Heart left ventricle (tissue), 16 donors: ENCODE data around the gene SSH2. TPM values are rescaled to one million over a fixed set of nuclear protein-coding genes. Genes with fewer than 3 reads are reported as not detected.
"Not testable (repeated sequence)": the region's sequence is repeated elsewhere in the genome, so short reads cannot be mapped to it uniquely, and the experiment has no call there.

Experiments
- ATAC-seq, 4 donors: fragments of 200-7000 bp; cut with Tn5 transposase; one replicate each; pipeline ENCODE4 v1.9.1; 2020 to 2022; ENCODE audit warnings: moderate library complexity in 4 of 4, mild to moderate bottlenecking in 3 of 4, moderate number of reproducible peaks in 1 of 4
- DNase-seq, 5 donors: peaks; one replicate each; pipeline ENCODE4 v3.0.0-alpha.2; 2020
- H3K27ac ChIP-seq, 12 donors: fragments of 200-600 bp; sonication (generic) in 4 of 12; one replicate each; pipeline versions ENCODE4 v1.5.0 to v1.8.0; 2016 to 2022; ENCODE audit warnings: mild to moderate bottlenecking in 2 of 12
- H3K27me3 ChIP-seq, 9 donors: fragments of 200-600 bp; sonication (generic) in 2 of 9; one replicate each; pipeline versions ENCODE4 v1.5.1 to v1.8.0; 2016 to 2022; ENCODE audit warnings: mild to moderate bottlenecking in 3 of 9
- H3K36me3 ChIP-seq, 9 donors: fragments of 200-600 bp; sonication (generic) in 2 of 9; one replicate each; pipeline versions ENCODE4 v1.5.0 to v1.8.0; 2018 to 2022; ENCODE audit warnings: mild to moderate bottlenecking in 2 of 9
- H3K4me1 ChIP-seq, 12 donors: fragments of 200-600 bp; sonication (generic) in 4 of 12; one replicate each; pipeline versions ENCODE4 v1.5.0 to v1.8.0; 2016 to 2022; ENCODE audit warnings: mild to moderate bottlenecking in 3 of 12
- H3K4me3 ChIP-seq, 12 donors: fragments of 200-600 bp; sonication (generic) in 4 of 12; one replicate each; pipeline versions ENCODE4 v1.5.0 to v1.8.0; 2017 to 2022; ENCODE audit warnings: mild to moderate bottlenecking in 9 of 12, moderate library complexity in 4 of 12
- H3K9me3 ChIP-seq, 12 donors: fragments of 200-600 bp; sonication (generic) in 4 of 12; one replicate each; pipeline versions ENCODE4 v1.5.0 to v1.8.0; 2016 to 2022; ENCODE audit warnings: mild to moderate bottlenecking in 1 of 12
- POLR2A ChIP-seq, 2 donors: fragments of 450-650 bp; IDR thresholded peaks; one replicate each; pipeline ENCODE4 v1.6.1; 2017; ENCODE audit warnings: antibody characterized with exemption in 2 of 2, mild to moderate bottlenecking in 2 of 2, moderate library complexity in 2 of 2
- WGBS, 4 donors: extraction: QIAGEN DNeasy Blood & Tissue Kit in 2 of 4; methylation state at CpG; one replicate each; pipeline versions ENCODE4 v1.1.5 to v1.1.7; 2013 to 2018; 5-methylcytosine and 5-hydroxymethylcytosine counted together
- intact Hi-C, 10 donors: fragments of 100-400 bp; cut with DNase I; formaldehyde crosslinking; loops; one replicate each; pipeline versions ENCODE4 v1.11.1 to v1.14.2; 2022
- polyA plus RNA-seq, 2 donors: library from polyadenylated mRNA; stranded (reverse); fragments of 200-250 nt; gene quantifications; one replicate each; pipeline ENCODE4 v1.2.3, GENCODE V29; 2013
- total RNA-seq, 9 donors: library from RNA; depleted of rRNA in 2 of 9; stranded (reverse); fragments of >200 nt in 2 of 9; fragmentation: NEBNext Ultra II Directional in 3 of 9; extraction: Animal tissue kit (Norgen Biotek cat#: 25700) in 3 of 9; gene quantifications; one replicate each; pipeline versions ENCODE4 v1.1.0 to v1.2.4, GENCODE V29; 2016 to 2023
- TF ChIP-seq, protein P1 (sequence below), 12 donors: fragments of 200-600 bp; sonication (generic) in 4 of 12; IDR thresholded peaks; one replicate each; pipeline versions ENCODE4 v1.5.0 to v1.8.0; 2018 to 2022; ENCODE audit warnings: antibody characterized with exemption in 12 of 12, mild to moderate bottlenecking in 5 of 12
- donor health status: ischemic (EF 13 %, LVEDD 7.1; RV severe dilation, severe dysfunction).
- donor health status: healthy with polysubstance abuse.
- donor health status: DM: no; HTN: yes; CAD: no.
- donor health status: DM: no; HTN: no; CAD: no.
- donor health status: ischemic (EF 25% LVEDD 6.9; RV normal size, moderate dysfunction).
- donor health status: ischemic (EF 25% LVEDD 5.7; RV mildly dilated, moderate dysfunction).
- donor health status: healthy.
- donor health status: DM: yes; HTN: yes; CAD: no.
- donor health status: ischemic (EF 35%, LVEDD 5.7; RV mildly dilated, moderate dysfunction).
- donor health status: nonischemic (EF 11% LVEDD 7.7; RV severe dilation, severe dysfunction).
- donor health status: DM: yes; HTN: yes; CAD: no.
- donor health status: PGD.
- donor health status: ischemic (EF 29% LVEDD 5.4; RV normal size, mild dysfunction).
- donor health status: nonischemic (EF 23%, LVEDD 6.1; RV moderate dilation, normal function).

SSH2 gene
- total and polyA plus RNA-seq, 11 donors: 20.8 to 46.7 (median 36.6) TPM

DNA sequence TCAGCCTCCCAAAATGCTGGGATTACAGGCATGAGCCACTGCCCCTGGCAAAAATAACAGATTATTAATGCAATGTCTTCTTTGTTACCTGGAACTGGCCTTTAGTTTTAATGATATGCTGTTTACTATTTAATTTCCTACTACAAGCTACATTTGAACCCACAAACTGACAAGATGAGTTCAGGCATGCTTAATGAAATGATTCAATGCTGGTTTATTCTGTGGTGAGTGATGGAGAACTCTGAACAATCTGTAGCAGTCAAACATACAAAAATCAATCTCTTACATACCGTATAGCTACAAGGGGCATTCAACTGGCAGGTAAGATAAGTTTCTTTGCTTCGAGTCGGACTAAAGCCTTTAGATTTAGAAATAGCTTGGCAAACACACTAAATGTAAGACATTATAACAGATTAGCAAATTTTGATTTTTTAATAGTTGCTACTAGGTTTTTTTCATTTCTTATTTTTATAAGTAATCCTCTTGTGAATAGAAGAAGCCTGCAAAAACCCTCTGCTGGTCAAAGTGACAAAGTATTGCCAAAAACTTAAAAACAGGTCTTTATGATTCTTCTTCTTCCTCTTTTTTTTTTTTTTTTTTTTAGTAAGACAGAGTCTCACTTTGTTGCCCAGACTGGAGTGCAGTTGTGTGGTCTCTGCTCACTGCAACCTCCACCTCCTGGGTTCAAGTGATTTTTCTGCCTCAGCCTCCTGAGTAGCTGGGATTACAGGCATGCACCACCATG lies 138.5 kb downstream of the SSH2 start:
- Histone ChIP-seq H3K27me3 (no peaks in the 10 kb centered on the region), H3K4me3 (no peak overlapping the region), H3K4me1 (peaks cover 0 to 26% (median 3%) of the 10 kb centered on the region in 12 donors), H3K9me3 (no peaks in the 10 kb centered on the region), H3K27ac (no peak overlapping the region), H3K36me3 (peaks cover 0 to 13% (median 0%) of the 10 kb centered on the region in 9 donors)
- intact Hi-C loops: no loop called here
- no peak for TF ChIP-seq POLR2A (IDR thresholded peaks at IDR 0.05)
- TF ChIP-seq, protein P1, sequence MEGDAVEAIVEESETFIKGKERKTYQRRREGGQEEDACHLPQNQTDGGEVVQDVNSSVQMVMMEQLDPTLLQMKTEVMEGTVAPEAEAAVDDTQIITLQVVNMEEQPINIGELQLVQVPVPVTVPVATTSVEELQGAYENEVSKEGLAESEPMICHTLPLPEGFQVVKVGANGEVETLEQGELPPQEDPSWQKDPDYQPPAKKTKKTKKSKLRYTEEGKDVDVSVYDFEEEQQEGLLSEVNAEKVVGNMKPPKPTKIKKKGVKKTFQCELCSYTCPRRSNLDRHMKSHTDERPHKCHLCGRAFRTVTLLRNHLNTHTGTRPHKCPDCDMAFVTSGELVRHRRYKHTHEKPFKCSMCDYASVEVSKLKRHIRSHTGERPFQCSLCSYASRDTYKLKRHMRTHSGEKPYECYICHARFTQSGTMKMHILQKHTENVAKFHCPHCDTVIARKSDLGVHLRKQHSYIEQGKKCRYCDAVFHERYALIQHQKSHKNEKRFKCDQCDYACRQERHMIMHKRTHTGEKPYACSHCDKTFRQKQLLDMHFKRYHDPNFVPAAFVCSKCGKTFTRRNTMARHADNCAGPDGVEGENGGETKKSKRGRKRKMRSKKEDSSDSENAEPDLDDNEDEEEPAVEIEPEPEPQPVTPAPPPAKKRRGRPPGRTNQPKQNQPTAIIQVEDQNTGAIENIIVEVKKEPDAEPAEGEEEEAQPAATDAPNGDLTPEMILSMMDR (IDR thresholded peaks at IDR 0.05): no peak
- no peak for DNase-seq
- ATAC-seq: no peak
- WGBS, 4 donors: 93 to 96% (median 95%) methylated on average over 3 of the region's 3 CpGs

DNA sequence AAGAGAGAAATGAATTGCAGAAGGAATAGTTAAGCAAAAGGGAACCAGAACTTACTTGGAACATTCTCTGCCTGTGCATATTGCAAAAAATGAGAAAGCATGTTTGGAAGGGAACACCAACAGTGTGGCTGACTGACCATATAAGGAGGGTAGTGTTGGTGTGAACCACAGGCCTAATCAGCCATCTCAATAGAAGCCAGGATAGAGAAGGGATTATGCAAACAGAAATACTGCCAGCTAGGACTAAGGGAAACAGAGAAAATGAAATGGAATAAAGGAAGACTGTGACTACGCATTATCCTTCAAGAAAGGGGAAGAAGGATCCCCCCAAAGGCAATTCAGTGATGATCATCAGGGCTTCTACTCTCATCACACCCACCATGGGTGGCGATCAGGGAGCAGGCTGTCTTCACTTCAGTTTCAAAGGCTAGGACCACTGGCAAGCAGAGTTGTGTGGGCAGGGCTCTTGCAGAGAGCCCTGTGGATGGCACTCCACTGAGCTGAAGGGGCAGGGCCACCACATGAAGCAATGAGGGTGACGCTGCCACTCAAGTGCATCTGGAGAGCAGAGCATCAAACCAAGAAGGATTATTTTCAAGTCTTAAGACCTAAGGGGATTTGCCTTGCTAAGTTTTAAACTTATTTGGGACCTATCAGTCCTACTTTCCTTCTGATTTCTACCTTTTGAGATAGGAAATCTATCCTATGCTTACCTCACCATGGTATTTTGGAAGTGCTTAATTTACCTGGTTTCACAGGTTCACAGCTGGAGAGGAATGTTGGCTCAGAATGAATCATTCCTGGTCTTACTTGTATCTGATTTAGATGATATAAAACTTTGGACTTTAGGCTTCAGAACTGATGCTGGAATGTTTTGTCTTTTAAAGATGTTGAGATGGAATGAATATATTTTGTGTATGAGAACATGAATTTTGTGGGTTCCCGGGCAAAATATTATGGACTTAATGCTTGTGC lies 140.5 kb downstream of the SSH2 start:
- intact Hi-C loops: no loop called here
- H3K27me3 ChIP-seq: no peaks in the 10 kb centered on the region
- H3K9me3 ChIP-seq: no peaks in the 10 kb centered on the region
- no peak for DNase-seq
- 91 to 96% (median 92%) methylated on average over 4 of the region's 4 CpGs for WGBS, 4 donors
- H3K4me1 ChIP-seq: peaks cover 0 to 40% (median 12%) of the 10 kb centered on the region in 12 donors
- H3K4me3 ChIP-seq: no peak overlapping the region
- H3K36me3 ChIP-seq: peaks cover 0 to 13% (median 0%) of the 10 kb centered on the region in 9 donors
- peak overlapping the region in 2 of 12 donors; percentile 47 to 66 for H3K27ac ChIP-seq
- ATAC-seq: peak; percentile 36 to 93 (median 53)
- TF ChIP-seq POLR2A (IDR thresholded peaks at IDR 0.05): no peak
- TF ChIP-seq, protein P1 (IDR thresholded peaks at IDR 0.05): no peak

DNA sequence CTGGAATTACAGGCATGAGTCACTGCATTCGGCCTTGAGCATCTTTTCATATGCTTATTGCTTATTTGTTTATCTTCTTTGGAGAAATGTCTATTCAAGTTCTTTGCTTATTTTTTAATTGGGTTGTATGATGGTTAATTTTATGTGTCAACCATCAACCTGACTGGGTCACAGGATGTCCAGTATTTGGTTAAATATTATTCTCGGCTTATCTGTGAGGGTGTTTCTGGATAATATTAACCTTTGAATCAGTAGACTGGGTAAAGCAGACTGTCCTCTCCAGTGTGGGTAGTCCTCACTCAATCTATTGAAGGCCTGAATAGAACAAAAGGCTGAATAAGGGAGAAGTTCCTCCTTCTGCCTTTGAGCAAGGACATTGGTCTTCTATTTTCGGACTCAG lies 142.0 kb downstream of the SSH2 start:
- H3K27ac ChIP-seq: no peak overlapping the region
- TF ChIP-seq POLR2A (IDR thresholded peaks at IDR 0.05): no peak
- TF ChIP-seq, protein P1 (IDR thresholded peaks at IDR 0.05): no peak
- ATAC-seq (no peak), DNase-seq (no peak)
- intact Hi-C loops: no loop called here
- no peak overlapping the region for H3K4me3 ChIP-seq
- no peaks in the 10 kb centered on the region for H3K9me3 ChIP-seq
- WGBS, 4 donors: 84 to 95% (median 90%) methylated on average over 3 of the region's 3 CpGs
- no peaks in the 10 kb centered on the region for H3K27me3 ChIP-seq
- peaks cover 0 to 43% (median 13%) of the 10 kb centered on the region in 12 donors for H3K4me1 ChIP-seq
- peaks cover 0 to 6% (median 0%) of the 10 kb centered on the region in 9 donors for H3K36me3 ChIP-seq

DNA sequence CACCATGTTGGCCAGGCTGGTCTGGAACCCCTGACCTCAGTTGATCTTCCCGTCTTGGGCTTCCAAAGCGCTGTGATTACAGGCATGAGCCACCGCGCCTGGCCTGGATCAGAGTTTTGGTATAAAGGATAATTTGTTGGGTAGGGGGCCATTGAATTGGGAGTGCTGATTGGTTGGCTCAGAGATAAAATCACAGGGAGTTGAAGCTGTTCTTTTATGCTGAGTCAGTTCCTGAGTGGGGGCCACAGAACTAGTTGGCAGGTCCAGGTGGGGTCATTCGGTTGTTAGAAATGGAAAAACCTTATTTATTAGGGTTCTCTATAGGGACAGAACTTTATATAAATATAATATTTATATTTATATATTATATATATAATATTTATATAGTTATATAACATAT lies 147.1 kb downstream of the SSH2 start:
- WGBS, 4 donors: 90 to 97% (median 96%) methylated on average over 5 of the region's 5 CpGs
- Histone ChIP-seq H3K36me3 (no peaks in the 10 kb centered on the region), H3K27ac (no peak overlapping the region), H3K27me3 (no peaks in the 10 kb centered on the region), H3K9me3 (no peaks in the 10 kb centered on the region), H3K4me3 (no peak overlapping the region), H3K4me1 (peaks cover 0 to 29% (median 17%) of the 10 kb centered on the region in 12 donors)
- ATAC-seq (no peak), DNase-seq (no peak)
- intact Hi-C loops: loop anchor here in 1 of 10 donors (5.0 kb wide), 1 partner anchor 201 kb away; no protein-coding TSS in a partner anchor
- TF ChIP-seq, protein P1 (IDR thresholded peaks at IDR 0.05): no peak
- no peak for TF ChIP-seq POLR2A (IDR thresholded peaks at IDR 0.05)

DNA sequence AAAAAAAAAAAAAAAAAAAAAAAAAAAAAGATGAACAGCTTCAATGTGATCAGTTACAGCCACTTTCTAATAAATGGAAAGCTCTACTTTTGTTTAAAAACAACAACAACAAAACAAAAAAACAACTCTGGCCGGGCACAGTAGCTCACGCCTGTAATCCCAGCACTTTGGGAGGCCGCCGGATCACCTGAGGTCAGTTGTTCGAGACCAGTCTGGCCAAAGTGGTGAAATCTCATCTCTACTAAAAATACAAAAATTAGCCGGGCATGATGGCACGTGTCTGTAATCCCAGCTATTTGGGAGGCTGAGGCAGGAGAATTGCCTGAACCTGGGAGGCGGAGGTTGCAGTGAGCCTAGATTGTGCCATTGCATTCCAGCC lies 150.2 kb downstream of the SSH2 start:
- WGBS, 4 donors: 77 to 88% (median 86%) methylated on average over 8 of the region's 8 CpGs

More for the DNA sequence above, 150.2 kb downstream of the SSH2 start:
- H3K9me3 ChIP-seq, H3K36me3 ChIP-seq, H3K27ac ChIP-seq, H3K4me3 ChIP-seq, DNase-seq, ATAC-seq, H3K27me3 ChIP-seq: not testable (repeated sequence)
- H3K4me1 ChIP-seq: peaks cover 0 to 25% (median 9%) of the 10 kb centered on the region in 12 donors
- intact Hi-C loops: loop anchor here (1.0 to 5.0 kb wide), 9 partner anchors 98 to 198 kb away; partner anchors contain the start of gene CORO6 (in 2 of the 10)
